Adrenal gland (tissue), 5 donors: ENCODE data around the gene CENPM.

Experiments used
- POLR2A ChIP-seq, 2 donors: fragments of 450-650 bp; IDR thresholded peaks; one replicate each; pipeline ENCODE4 v1.6.1; 2017; ENCODE audit warnings: antibody characterized with exemption in 2 of 2, mild to moderate bottlenecking in 2 of 2, moderate library complexity in 1 of 2
- TF ChIP-seq, protein P1 (sequence below), 6 experiments: fragments of 450-650 bp in 4 of 6; fragments of 200-600 bp in 2 of 6; sonication (generic) in 1 of 6; IDR thresholded peaks; 1 replicate in 5 of 6; 2 replicates in 1 of 6; pipeline versions ENCODE4 v1.5.1 to v1.8.0; 2016 to 2021; ENCODE audit warnings: antibody characterized with exemption in 6 of 6, mild to moderate bottlenecking in 2 of 6, moderate library complexity in 1 of 6
- donor health status: DM: no; HTN: no; CAD: no.

DNA sequence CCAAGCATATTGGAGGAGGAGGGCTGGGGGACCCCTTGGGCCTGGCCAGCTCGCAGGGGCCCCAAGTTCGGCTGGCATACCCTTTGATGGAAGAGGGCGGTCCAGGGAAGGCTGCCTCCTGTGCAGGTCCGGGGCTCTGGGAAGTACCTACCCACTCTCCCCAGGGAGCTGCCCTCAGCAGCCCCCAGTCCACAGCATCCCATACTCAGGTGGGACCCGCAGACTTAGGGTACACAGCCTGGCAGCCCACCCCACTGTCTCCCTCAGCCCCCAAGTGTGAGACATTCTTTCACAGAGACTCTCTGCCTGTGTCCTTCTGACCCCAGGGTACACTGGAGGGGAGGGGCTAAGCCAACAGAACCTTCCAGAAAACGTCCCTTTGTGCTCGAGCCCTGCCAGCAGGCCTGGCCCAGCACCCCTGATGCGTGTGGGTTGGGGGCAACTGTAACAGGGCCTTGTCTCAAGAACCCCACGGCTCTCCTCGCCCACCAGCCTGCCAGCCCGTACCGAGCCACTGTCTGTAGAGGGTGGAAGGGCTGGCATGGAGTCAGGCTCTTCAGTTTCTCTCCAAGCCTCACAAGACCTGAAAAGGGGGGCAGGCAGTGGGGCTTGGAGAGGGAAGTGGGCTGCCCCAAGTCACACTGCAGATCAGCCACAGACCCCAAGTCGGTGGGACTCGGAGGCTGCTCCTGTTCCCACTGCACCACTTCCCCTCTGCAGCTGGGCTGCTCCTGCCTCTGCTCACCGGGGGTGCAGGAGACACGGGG lies 13.4 kb downstream of the CENPM start:
- TF ChIP-seq, protein P1, sequence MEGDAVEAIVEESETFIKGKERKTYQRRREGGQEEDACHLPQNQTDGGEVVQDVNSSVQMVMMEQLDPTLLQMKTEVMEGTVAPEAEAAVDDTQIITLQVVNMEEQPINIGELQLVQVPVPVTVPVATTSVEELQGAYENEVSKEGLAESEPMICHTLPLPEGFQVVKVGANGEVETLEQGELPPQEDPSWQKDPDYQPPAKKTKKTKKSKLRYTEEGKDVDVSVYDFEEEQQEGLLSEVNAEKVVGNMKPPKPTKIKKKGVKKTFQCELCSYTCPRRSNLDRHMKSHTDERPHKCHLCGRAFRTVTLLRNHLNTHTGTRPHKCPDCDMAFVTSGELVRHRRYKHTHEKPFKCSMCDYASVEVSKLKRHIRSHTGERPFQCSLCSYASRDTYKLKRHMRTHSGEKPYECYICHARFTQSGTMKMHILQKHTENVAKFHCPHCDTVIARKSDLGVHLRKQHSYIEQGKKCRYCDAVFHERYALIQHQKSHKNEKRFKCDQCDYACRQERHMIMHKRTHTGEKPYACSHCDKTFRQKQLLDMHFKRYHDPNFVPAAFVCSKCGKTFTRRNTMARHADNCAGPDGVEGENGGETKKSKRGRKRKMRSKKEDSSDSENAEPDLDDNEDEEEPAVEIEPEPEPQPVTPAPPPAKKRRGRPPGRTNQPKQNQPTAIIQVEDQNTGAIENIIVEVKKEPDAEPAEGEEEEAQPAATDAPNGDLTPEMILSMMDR (IDR thresholded peaks at IDR 0.05): no peak
- TF ChIP-seq POLR2A (IDR thresholded peaks at IDR 0.05): no peak
